Suprapubic skin (tissue), 4 donors: ENCODE results near the gene RASAL3. TPM values are rescaled to one million over a fixed set of nuclear protein-coding genes. Genes with fewer than 3 reads are reported as not detected.

ENCODE experiments used
- DNase-seq, 2 donors: peaks; one replicate each; pipeline ENCODE4 v3.0.0-alpha.2; 2019; ENCODE audit warnings: low spot score in 2 of 2
- H3K27ac ChIP-seq: fragments of 200-600 bp; sonication (generic); one replicate; pipeline ENCODE4 v1.5.1; 2019
- H3K27me3 ChIP-seq: fragments of 200-600 bp; sonication (generic); one replicate; pipeline ENCODE4 v1.5.1; 2019
- H3K36me3 ChIP-seq: fragments of 200-600 bp; sonication (generic); one replicate; pipeline ENCODE4 v1.5.1; 2019
- H3K4me1 ChIP-seq: fragments of 200-600 bp; sonication (generic); one replicate; pipeline ENCODE4 v1.5.1; 2019
- H3K4me3 ChIP-seq: fragments of 200-600 bp; sonication (generic); one replicate; pipeline ENCODE4 v1.5.1; 2019; ENCODE audit warnings: mild to moderate bottlenecking
- H3K9me3 ChIP-seq: fragments of 200-600 bp; sonication (generic); one replicate; pipeline ENCODE4 v1.5.1; 2019
- EP300 ChIP-seq: sonication (generic); formaldehyde crosslinking; IDR thresholded peaks from one replicate; pipeline ENCODE4 v1.6.1; 2017; ENCODE audit warnings: antibody characterized with exemption
- POLR2A ChIP-seq, 2 donors: fragments of 450-650 bp; IDR thresholded peaks; one replicate each; pipeline ENCODE4 v1.6.1; 2017; ENCODE audit warnings: antibody characterized with exemption in 2 of 2, mild to moderate bottlenecking in 2 of 2, moderate library complexity in 2 of 2
- POLR2AphosphoS5 ChIP-seq, 3 donors: sonication (generic); formaldehyde crosslinking; IDR thresholded peaks; one replicate each; pipeline ENCODE4 v1.6.1; 2017; ENCODE audit warnings: antibody characterized with exemption in 3 of 3
- WGBS: methylation state at CpG from one replicate; pipeline ENCODE4 v1.1.5; 2018; 5-methylcytosine and 5-hydroxymethylcytosine counted together
- total RNA-seq, 4 donors: library from RNA; depleted of rRNA; stranded (reverse); fragments of >200 nt; gene quantifications; one replicate each; pipeline ENCODE4 v1.1.0, GENCODE V29; 2016
- TF ChIP-seq, protein P1 (sequence below), 2 donors: fragments of 200-600 bp in 1 of 2; fragments of 450-650 bp in 1 of 2; sonication (generic) in 1 of 2; IDR thresholded peaks; one replicate each; pipeline ENCODE4 v1.5.1; 2016 to 2019; ENCODE audit warnings: antibody characterized with exemption in 2 of 2, mild to moderate bottlenecking in 1 of 2, moderate library complexity in 1 of 2

Gene RASAL3
- total RNA-seq, 4 donors from 2014 or later = 0.70 to 2.4 (median 1.0) TPM

- Histone ChIP-seq H3K9me3 (no peaks in the 10 kb centered on the region), H3K4me1 (peaks cover 38% of the 10 kb centered on the region), H3K36me3 (peaks cover 57% of the 10 kb centered on the region), H3K4me3 (no peak overlapping the region), H3K27ac (no peak overlapping the region), H3K27me3 (no peaks in the 10 kb centered on the region)
- TF ChIP-seq, protein P1, sequence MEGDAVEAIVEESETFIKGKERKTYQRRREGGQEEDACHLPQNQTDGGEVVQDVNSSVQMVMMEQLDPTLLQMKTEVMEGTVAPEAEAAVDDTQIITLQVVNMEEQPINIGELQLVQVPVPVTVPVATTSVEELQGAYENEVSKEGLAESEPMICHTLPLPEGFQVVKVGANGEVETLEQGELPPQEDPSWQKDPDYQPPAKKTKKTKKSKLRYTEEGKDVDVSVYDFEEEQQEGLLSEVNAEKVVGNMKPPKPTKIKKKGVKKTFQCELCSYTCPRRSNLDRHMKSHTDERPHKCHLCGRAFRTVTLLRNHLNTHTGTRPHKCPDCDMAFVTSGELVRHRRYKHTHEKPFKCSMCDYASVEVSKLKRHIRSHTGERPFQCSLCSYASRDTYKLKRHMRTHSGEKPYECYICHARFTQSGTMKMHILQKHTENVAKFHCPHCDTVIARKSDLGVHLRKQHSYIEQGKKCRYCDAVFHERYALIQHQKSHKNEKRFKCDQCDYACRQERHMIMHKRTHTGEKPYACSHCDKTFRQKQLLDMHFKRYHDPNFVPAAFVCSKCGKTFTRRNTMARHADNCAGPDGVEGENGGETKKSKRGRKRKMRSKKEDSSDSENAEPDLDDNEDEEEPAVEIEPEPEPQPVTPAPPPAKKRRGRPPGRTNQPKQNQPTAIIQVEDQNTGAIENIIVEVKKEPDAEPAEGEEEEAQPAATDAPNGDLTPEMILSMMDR (IDR thresholded peaks at IDR 0.05) = no peak
- TF ChIP-seq EP300 (no peak), POLR2AphosphoS5 (IDR thresholded peaks at IDR 0.05) (no peak), POLR2A (IDR thresholded peaks at IDR 0.05) (no peak)
- DNase-seq = peak in 1 of 2 donors; percentile 72
- WGBS = 88% methylated on average over 13 of the region's 22 CpGs
Measured at GRCh38 chr19:15428956-15429824, 35.2 kb downstream of the RASAL3 start.

DNA sequence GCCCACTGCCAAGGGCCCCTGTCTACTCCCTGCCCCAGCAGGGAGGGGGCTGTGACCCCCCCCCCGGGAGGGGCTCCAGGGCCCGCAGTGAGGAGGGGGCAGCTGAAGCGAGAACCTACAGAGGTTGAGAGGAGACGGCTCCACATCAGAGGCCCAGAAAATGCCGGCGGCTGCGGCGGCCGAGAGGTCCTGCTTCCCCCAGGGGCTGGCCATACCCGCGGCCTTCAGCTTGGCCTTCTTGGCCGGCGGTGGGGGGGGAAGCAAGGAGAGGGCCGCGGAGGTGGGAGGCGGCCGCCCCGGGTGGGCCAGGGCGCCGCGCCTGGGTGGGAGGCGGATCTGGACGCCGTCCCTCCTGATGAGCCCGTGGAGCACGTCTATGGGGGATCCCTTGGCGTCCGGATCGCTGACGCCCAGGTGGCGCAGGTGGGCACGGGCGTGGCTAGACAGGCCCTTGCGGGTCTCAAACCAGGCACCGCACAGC is 36.3 kb downstream of the RASAL3 start:
- Histone ChIP-seq H3K4me3 (no peak overlapping the region), H3K4me1 (peaks cover 32% of the 10 kb centered on the region), H3K36me3 (peaks cover 69% of the 10 kb centered on the region), H3K27me3 (no peaks in the 10 kb centered on the region), H3K9me3 (no peaks in the 10 kb centered on the region), H3K27ac (no peak overlapping the region)
- DNase-seq = no peak
- no peak for TF ChIP-seq EP300
- WGBS = 91% methylated on average over 8 of the region's 35 CpGs

DNA sequence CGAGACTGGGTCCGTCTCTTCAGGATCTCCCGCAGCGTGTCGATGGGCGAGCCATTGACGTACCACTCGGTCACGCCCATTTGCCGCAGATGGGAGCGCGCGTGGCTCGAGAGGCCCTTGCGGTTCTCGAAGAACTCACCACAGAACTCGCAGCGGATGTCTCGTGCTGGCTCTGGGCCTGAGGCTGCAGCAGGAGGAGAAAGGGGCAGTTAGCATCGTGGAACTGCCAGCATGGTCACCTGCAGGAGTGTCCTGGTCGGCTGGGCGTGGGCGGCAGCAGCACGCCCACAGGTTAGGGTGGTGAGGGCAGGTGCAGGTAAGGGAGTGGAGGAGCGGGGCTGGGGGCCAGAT is 37.0 kb downstream of the RASAL3 start:
- no peak overlapping the region for H3K27ac ChIP-seq
- DNase-seq = no peak
- H3K4me3 ChIP-seq = no peak overlapping the region
- WGBS = 97% methylated on average over 24 of the region's 25 CpGs
- H3K36me3 ChIP-seq = peaks cover 76% of the 10 kb centered on the region
- TF ChIP-seq EP300 (no peak), POLR2AphosphoS5 (IDR thresholded peaks at IDR 0.05) (no peak), POLR2A (IDR thresholded peaks at IDR 0.05) (no peak)
- TF ChIP-seq, protein P1 (IDR thresholded peaks at IDR 0.05) = no peak
- no peaks in the 10 kb centered on the region for H3K9me3 ChIP-seq
- peaks cover 31% of the 10 kb centered on the region for H3K4me1 ChIP-seq
- no peaks in the 10 kb centered on the region for H3K27me3 ChIP-seq

GRCh38 chr19:15426485-15427349 is 37.6 kb downstream of the RASAL3 start:
- TF ChIP-seq POLR2A (IDR thresholded peaks at IDR 0.05) (no peak), EP300 (no peak), POLR2AphosphoS5 (IDR thresholded peaks at IDR 0.05) (no peak)
- TF ChIP-seq, protein P1 (IDR thresholded peaks at IDR 0.05) = no peak
- Histone ChIP-seq H3K27me3 (no peaks in the 10 kb centered on the region), H3K27ac (no peak overlapping the region), H3K4me3 (no peak overlapping the region), H3K4me1 (peaks cover 29% of the 10 kb centered on the region), H3K36me3 (peaks cover 82% of the 10 kb centered on the region), H3K9me3 (no peaks in the 10 kb centered on the region)
- no peak for DNase-seq
- 79% methylated on average over 12 of the region's 16 CpGs for WGBS

- Histone ChIP-seq H3K27ac (no peak overlapping the region), H3K4me3 (no peak overlapping the region), H3K36me3 (peaks cover 83% of the 10 kb centered on the region), H3K4me1 (peaks cover 16% of the 10 kb centered on the region), H3K27me3 (no peaks in the 10 kb centered on the region), H3K9me3 (no peaks in the 10 kb centered on the region)
- no peak for DNase-seq
- no peak for TF ChIP-seq POLR2A (IDR thresholded peaks at IDR 0.05)
- TF ChIP-seq POLR2AphosphoS5 (IDR thresholded peaks at IDR 0.05) = no peak
- TF ChIP-seq, protein P1 (IDR thresholded peaks at IDR 0.05) = no peak
- TF ChIP-seq EP300 = no peak
- 96% methylated on average over 23 of the region's 36 CpGs for WGBS
Measured at GRCh38 chr19:15425321-15425950, 38.9 kb downstream of the RASAL3 start.
